ENCODE measurements around the gene WRNIP1.
A peak's percentile ranks its signal among the peaks of the same experiment; 100 is the strongest.

The WRNIP1 gene

GRCh38 chr6:2765166-2765895, at the start of gene WRNIP1:
TSS of gene WRNIP1 (plus strand) at chr6:2765393. CDS start at chr6:2765623, 230 bp downstream.
- peak; percentile 94 for DNase-seq

GRCh38 chr6:2715737-2716136, 49.5 kb upstream of the WRNIP1 start:
- DNase-seq, result no peak

DNA sequence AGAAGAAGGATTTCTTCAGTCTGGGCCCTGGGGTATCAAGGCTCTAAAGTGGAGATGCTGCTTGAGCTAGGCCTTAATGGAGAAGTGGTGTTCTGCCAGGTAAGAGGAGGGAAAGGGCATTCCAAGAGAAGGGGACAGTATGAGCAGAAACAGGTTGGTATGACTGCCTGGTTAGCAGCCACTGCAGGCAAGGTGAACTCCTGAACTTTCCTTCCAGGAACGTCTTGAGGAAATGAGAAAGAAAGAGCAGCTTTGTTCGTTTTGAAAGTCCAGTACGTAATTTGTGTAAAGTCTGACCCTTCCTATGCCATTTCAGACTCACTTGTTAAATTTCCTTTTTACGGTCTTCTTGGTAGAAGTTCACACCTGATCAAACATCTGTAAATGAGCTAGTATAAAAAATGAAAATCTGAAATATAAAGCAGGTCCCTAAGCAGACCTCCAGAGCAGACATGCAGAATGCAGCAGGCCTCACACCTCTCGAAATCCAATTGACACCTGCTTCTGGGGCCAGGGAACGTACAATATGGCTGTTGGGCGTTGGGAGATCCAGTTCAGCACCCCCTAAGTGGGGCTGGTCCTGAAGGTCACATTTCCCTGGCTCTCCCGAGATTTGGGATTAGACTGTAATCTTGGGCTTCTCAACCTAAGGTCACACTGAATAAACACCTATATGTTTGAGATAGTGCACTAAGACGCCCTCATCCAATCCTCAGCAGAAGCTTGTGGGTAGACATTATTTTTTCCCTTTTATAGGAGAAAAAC, 48.1 kb upstream of the WRNIP1 start:
- no peak for DNase-seq

DNA sequence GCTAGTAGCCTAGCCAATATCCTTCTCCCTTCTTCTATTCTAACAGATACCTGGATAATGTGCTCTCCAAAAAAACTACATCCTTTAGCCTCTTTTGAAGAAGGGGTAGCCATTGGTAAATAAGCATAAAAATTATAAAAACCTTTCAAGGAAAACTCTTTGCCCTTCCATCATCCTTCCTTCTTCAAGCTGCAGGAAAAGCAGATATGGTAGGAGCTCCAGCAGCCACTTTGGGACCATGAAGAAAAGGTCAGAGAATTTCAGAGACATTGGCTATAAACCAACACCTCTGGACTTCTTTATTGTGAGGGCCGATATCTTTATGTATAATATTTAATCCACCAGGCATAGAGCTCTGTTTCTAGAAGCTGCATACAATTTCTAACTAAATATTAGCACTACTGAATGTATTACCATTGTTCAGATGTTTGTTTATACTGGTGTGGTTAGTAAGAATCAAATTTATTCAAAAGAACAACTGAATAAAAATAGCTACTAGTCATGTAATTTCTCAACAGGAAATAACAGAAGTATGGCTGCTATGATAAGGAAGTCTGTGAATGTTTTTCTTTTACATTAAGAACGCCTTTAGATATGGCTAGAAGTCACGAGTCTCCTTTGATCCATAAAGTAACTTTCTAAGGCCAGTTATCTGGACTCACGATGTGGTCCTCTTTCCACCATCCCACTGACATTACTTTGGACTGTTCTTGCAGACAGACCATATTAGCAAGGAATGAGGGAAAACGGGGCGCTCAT, 46.7 kb upstream of the WRNIP1 start:
- no peak for DNase-seq

DNA sequence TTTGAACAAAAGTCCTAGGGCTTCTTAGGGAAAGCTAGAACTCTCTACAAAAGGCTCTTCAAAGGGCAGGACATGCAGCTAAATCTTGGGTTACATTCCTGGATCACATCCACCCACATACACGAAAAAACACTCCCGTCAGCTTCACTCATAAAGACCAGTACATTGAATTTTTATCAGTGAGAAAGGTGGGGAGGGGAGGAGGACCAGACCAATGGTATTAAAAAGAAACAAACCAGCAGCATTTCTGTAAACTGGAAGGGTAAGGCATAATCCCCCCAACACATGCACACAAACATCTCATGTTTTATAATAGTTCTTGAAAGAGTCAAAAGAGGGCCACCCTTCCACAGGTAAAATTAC, 46.1 kb upstream of the WRNIP1 start:
- no peak for DNase-seq

DNA sequence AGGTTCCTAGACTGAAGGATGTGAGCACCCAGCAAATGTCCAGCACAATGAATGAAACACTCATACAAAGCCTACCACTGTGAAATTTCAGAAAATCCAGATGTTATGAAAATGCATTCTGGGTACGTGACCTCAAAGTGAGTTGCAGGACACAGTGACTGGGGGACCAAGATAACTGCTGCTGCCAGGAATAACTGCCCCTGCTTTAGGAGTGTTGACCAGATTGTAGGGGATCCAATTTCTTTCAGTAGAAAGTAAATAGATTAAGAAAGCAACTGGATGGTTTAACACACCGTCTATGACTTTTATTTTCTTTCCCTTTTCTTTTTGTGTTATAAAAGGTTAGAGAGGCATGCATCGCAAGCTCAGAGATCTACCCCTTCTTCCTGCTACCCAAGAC, 44.0 kb upstream of the WRNIP1 start:
- DNase-seq, result no peak

GRCh38 chr6:2725364-2725988, 39.7 kb upstream of the WRNIP1 start:
- no peak for DNase-seq

DNA sequence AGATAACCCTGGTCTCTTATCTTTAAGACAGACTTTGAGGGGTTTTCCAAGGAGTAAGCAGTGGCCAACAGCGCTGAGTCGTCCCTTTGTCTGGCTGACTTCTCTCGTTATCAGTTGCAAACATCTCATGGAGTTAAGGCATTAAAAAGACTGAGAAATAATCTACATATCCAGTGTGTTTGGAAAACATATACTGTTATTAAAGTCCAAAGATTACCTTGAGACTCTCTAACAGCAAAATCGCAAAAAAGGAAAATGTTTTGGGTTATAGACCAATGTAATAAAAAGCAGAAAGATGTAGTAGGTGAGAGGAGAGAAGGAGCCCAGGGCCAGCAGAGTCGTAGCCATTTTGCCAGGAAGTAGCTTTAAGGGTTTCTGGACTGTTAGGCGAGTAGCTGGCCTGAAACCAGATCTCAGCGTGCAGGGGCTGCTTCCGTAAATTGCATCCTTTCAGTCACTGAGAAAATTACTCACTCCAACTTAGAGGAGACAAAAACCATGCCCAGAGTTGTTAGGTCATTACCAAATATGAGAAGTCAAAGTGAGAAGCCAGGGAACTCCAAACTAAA, 39.1 kb upstream of the WRNIP1 start:
- DNase-seq, result no peak

DNA sequence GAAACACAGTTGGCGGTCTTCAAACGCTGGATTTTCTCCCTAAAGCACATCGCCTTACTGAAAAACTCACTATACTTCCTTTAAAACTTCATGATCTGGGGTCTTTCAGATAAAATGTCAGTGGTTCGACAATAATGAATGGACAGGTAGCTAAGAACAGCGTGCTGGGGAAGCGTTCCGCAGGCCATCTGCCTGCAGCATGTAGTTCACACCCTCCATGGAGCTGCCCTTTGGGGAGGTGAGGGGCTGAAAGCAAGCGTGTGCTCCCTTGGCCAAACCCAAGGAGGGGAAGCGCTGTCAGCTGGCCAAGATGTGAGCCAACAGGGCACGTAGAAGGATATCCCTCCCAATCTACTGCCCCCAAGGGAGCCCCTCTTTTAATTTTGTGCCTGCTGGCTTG, 35.3 kb upstream of the WRNIP1 start:
- no peak for DNase-seq

GRCh38 chr6:2730353-2731107, 34.7 kb upstream of the WRNIP1 start:
- DNase-seq, result no peak

DNA sequence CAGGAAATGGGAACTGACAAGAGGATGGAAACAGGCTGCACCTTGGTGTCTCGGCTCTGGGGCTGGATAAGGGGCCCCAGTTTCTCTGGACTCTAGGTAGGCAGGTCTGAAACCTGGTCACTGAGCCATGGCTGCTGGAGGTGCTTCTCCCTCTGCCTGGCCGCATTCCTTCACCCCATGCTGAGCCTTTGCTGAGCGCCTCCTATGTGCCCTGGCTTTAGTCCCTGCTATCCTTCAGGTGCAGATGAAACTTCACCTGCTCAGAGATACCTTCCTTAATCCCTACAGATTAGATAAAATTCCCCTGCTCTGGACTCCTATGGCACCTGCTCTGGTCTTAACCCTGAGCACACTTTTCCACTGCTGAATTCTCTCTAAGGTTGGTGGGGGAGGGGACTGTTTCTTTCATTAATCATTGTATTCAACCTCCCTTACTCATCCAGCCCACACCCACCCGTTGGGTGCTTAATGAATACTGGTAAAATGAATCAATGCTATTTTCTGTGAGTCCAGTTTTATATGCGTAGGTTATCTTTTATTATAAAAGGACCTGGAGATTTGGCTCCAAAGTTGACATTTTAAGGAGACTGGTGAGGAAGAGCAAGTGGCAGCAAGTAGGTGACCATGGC, 33.8 kb upstream of the WRNIP1 start:
- DNase-seq, result no peak

DNA sequence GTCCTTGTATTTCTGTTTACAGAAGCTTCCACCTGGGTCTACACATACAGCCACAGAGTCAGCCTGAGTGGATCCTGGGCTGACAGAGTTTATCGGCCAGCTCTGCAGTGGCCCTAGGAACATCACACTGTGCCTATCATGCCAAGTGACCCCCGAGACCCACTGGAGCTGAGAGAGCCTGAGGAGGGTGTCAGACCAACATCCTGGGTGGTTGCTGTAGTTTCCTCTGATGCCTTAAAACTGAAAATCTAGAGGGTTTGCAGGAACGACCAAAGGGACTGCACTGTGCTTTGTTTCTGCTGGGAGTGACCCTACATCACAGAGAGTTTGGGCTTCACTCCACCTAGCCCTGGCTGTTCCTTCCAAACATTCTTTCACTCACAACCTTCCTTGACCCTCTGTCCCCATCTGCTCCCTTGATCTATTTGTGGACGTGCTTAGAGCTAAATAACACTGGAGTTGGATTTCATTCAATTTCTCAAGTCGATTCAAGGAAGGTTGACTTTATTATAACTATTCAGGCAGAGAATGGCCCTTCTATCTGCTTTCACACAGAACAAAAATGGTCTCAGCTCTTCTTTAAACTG, 32.6 kb upstream of the WRNIP1 start:
- DNase-seq, result no peak

GRCh38 chr6:2733324-2733723, 31.9 kb upstream of the WRNIP1 start:
- no peak for DNase-seq

GRCh38 chr6:2733736-2734480, 31.3 kb upstream of the WRNIP1 start:
- peak; percentile 25 for DNase-seq

- DNase-seq, result no peak
Observed at GRCh38 chr6:2734488-2735166, 30.6 kb upstream of the WRNIP1 start.

DNA sequence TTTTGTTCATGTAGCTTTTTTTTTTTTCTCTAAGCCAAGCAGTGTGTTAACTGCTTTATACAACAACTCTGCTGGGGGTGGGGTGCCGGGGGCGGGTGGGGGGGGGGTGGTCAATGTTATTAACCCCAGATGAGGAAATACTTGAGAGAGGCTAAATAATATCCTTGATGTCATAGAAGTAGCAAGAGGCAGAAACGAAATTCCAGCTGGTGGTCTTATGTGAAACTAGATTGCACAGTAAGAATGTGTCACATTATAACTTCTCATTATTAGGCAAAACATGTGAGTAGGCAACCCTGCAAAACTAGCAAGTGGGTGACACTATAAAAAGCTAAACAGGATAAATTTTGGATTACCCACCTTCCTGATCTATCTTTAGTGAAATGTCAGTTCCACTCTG, 27.3 kb upstream of the WRNIP1 start:
- no peak for DNase-seq

DNA sequence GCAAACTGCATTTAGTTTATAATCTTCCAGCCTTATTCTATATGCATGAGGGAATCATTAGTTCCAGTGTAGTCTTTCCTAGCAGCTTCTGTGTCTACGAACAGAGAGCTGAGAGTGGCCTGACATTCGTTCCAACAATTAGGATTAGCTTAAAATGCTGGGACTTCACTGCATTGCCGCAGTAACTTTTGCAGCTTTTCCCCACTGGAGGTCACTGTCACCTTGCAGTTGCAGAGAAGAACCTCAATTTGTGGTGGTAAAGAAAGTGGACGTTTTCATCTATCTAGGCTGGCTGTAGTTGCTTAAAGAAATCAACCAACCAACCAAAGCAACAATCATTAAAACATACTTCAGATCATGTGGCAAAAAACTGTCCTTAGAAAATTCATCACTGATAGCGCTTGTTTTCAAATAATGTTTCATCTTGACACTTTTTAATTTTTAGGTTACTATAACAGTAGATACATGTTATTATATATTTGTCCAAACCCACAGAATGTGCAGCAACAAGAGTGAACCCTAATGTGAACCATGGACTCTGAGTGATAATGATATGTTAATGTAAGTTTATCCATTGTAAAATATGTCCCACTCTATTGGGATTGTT, 26.7 kb upstream of the WRNIP1 start:
- DNase-seq, result peak; percentile 51

DNA sequence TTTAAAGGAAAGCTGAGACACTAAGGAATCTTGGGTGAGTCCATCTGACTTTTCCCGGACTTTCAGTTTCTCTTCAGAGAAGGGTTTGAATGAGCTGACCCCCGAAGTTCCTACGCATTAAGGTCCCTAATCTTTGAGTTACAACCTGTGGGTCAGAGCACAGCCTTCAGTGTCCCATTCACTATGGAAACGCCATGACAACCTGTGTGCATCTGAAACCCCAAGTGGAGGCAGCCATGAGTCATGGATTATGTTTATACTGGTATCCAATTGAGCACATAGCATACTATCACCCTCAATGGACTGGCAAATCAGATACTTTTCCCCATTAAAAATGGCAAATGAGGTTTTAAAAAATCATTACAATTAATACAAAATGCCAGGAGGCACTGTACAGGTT, 25.9 kb upstream of the WRNIP1 start:
- no peak for DNase-seq

DNA sequence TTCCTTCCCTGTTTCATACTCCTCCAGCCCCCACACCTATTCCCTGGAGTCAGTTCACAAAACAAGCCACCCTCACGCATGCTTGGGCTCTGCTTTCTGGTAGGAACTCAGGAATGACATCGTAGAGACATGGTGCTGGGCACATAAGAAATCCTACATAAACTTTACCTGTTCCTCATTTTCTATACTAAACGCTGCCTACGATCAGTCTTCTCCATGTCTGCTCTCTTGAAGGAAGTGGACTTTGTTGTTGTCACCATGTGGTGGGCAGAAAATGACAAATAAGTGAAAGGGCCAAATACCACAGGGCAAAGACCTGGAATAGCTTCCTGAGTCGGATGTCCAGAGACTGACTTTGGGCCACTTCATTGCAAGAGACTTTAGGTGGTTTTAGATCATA, 24.6 kb upstream of the WRNIP1 start:
- no peak for DNase-seq

GRCh38 chr6:2741756-2742155, 23.4 kb upstream of the WRNIP1 start:
- no peak for DNase-seq
